ENCODE measurements around the gene SHISA9. TPM values are rescaled to one million over a fixed set of nuclear protein-coding genes. Genes with fewer than 3 reads are reported as not detected.

SHISA9 gene
- total RNA-seq, 1 experiment from 2014 or later, result not detected

GRCh38 chr16:13103831-13104530 lies 202.6 kb downstream of the SHISA9 start:
- H3K4me3 ChIP-seq (ENCODE audit: low read length), result no peak overlapping the region
- no TSS peak for BruUV-seq (replicated peaks)
- H3K4me1 ChIP-seq (ENCODE audit: insufficient read depth, low read length), result no peaks in the 10 kb centered on the region
- ChIA-PET CTCF (no interaction called here), POLR2A (ENCODE audit: unreplicated experiment) (no interaction called here)
- DNase-seq (no peak), ATAC-seq (no peak)
- no peaks in the 10 kb centered on the region for H3K9me2 ChIP-seq (replicated peaks; ENCODE audit: low read length)
- no peaks in the 10 kb centered on the region for H3K27me3 ChIP-seq (ENCODE audit: low read length)
- H3K79me2 ChIP-seq (ENCODE audit: low read length), result no peaks in the 10 kb centered on the region
- H2AFZ ChIP-seq (ENCODE audit: low read length), result no peak overlapping the region
- no peaks in the 10 kb centered on the region for H3K36me3 ChIP-seq (ENCODE audit: low read depth, low read length)
- no peak overlapping the region for H3K27ac ChIP-seq (ENCODE audit: low read length)
- intact Hi-C loops (cut with micrococcal nuclease), result no loop called here
- no peaks in the 10 kb centered on the region for H3K9me3 ChIP-seq (ENCODE audit: low read length)
- H3K9ac ChIP-seq (ENCODE audit: low read length), result no peak overlapping the region
- no peak overlapping the region for H3K4me2 ChIP-seq (ENCODE audit: low read length)
- no peaks in the 10 kb centered on the region for H3F3A ChIP-seq (ENCODE audit: low read length, unreplicated experiment)
- TF ChIP-seq EZH2phosphoT487 (IDR thresholded peaks at IDR 0.05; ENCODE audit: borderline replicate concordance, low read length) (no peak), CTCF (conservative IDR thresholded peaks at IDR 0.05; ENCODE audit: low read depth, low read length) (no peak), EZH2 (IDR thresholded peaks at IDR 0.05; ENCODE audit: low read length, unreplicated experiment) (no peak)
- H4K20me1 ChIP-seq (ENCODE audit: low read length), result no peaks in the 10 kb centered on the region

- Histone ChIP-seq H3K4me3 (ENCODE audit: low read length) (no peak overlapping the region), H3K27ac (ENCODE audit: low read length) (no peak overlapping the region), H3K4me2 (ENCODE audit: low read length) (no peak overlapping the region), H4K20me1 (ENCODE audit: low read length) (no peaks in the 10 kb centered on the region), H3K4me1 (ENCODE audit: insufficient read depth, low read length) (no peaks in the 10 kb centered on the region), H2AFZ (ENCODE audit: low read length) (no peak overlapping the region), H3K79me2 (ENCODE audit: low read length) (no peaks in the 10 kb centered on the region), H3K36me3 (ENCODE audit: low read depth, low read length) (no peaks in the 10 kb centered on the region), H3K9me3 (ENCODE audit: low read length) (no peaks in the 10 kb centered on the region), H3K9ac (ENCODE audit: low read length) (no peak overlapping the region), H3K9me2 (replicated peaks; ENCODE audit: low read length) (no peaks in the 10 kb centered on the region), H3F3A (ENCODE audit: low read length, unreplicated experiment) (no peaks in the 10 kb centered on the region), H3K27me3 (ENCODE audit: low read length) (no peaks in the 10 kb centered on the region)
- intact Hi-C loops (cut with micrococcal nuclease), result no loop called here
- ATAC-seq (no peak), DNase-seq (no peak)
- ChIA-PET POLR2A (ENCODE audit: unreplicated experiment) (no interaction called here), CTCF (no interaction called here)
- BruUV-seq (replicated peaks), result no TSS peak
- TF ChIP-seq EZH2phosphoT487 (IDR thresholded peaks at IDR 0.05; ENCODE audit: borderline replicate concordance, low read length) (no peak), EZH2 (IDR thresholded peaks at IDR 0.05; ENCODE audit: low read length, unreplicated experiment) (no peak), CTCF (conservative IDR thresholded peaks at IDR 0.05; ENCODE audit: low read depth, low read length) (no peak)
These were observed 203.4 kb downstream of the SHISA9 start for GRCh38 chr16:13104772-13105171.

- H3K4me1 ChIP-seq (ENCODE audit: insufficient read depth, low read length), result no peaks in the 10 kb centered on the region
- POLR2A ChIA-PET (ENCODE audit: unreplicated experiment), result no interaction called here
- no peaks in the 10 kb centered on the region for H4K20me1 ChIP-seq (ENCODE audit: low read length)
- ATAC-seq (no peak), DNase-seq (no peak)
- no peak overlapping the region for H3K27ac ChIP-seq (ENCODE audit: low read length)
- intact Hi-C loops (cut with micrococcal nuclease), result no loop called here
- H3K27me3 ChIP-seq (ENCODE audit: low read length), result no peaks in the 10 kb centered on the region
- no peak overlapping the region for H2AFZ ChIP-seq (ENCODE audit: low read length)
- no peaks in the 10 kb centered on the region for H3F3A ChIP-seq (ENCODE audit: low read length, unreplicated experiment)
- H3K36me3 ChIP-seq (ENCODE audit: low read depth, low read length), result no peaks in the 10 kb centered on the region
- CTCF ChIA-PET, result no interaction called here
- H3K4me2 ChIP-seq (ENCODE audit: low read length), result no peak overlapping the region
- H3K79me2 ChIP-seq (ENCODE audit: low read length), result no peaks in the 10 kb centered on the region
- TF ChIP-seq EZH2phosphoT487 (IDR thresholded peaks at IDR 0.05; ENCODE audit: borderline replicate concordance, low read length) (no peak), CTCF (conservative IDR thresholded peaks at IDR 0.05; ENCODE audit: low read depth, low read length) (no peak), EZH2 (IDR thresholded peaks at IDR 0.05; ENCODE audit: low read length, unreplicated experiment) (no peak)
- BruUV-seq (replicated peaks), result no TSS peak
- H3K9me3 ChIP-seq (ENCODE audit: low read length), result no peaks in the 10 kb centered on the region
- H3K4me3 ChIP-seq (ENCODE audit: low read length), result no peak overlapping the region
- H3K9me2 ChIP-seq (replicated peaks; ENCODE audit: low read length), result no peaks in the 10 kb centered on the region
- no peak overlapping the region for H3K9ac ChIP-seq (ENCODE audit: low read length)
These were observed 204.0 kb downstream of the SHISA9 start for GRCh38 chr16:13105427-13105826.
